Caki2 (cell line): ENCODE measurements around the gene ZNF770. TPM values are rescaled to one million over a fixed set of nuclear protein-coding genes. Genes with fewer than 3 reads are reported as not detected.
"Not testable (repeated sequence)": the region's sequence is repeated elsewhere in the genome, so short reads cannot be mapped to it uniquely, and the experiment has no call there.

Experiments
- DNase-seq: peaks from one replicate; pipeline ENCODE4 v3.0.0-alpha.2; 2015; ENCODE audit warnings: low read depth
- in situ Hi-C: cut with HindIII; loops from 2 replicates; pipeline ENCODE4 v1.10.0; 2016; ENCODE audit warnings: low sequenced_read_pairs, low pct_unique_long_range_greater_than_20kb, mixed read lengths
- total RNA-seq: library from RNA; depleted of rRNA; stranded (reverse); fragments of >200 nt; shearing (Covaris generic); gene quantifications from 2 replicates; pipeline ENCODE4 v1.2.3, GENCODE V29; 2014; ENCODE audit warnings: low replicate concordance

ZNF770 gene
- total RNA-seq, 1 experiment from 2014 or later = 11.5 TPM

- no peak for DNase-seq
- in situ Hi-C loops = no loop called here
These were observed 1.8 kb downstream of the ZNF770 start for GRCh38 chr15:34986326-34986725.

GRCh38 chr15:34984889-34985630 is 3.0 kb downstream of the ZNF770 start:
- DNase-seq = peak; percentile 83
- in situ Hi-C loops = no loop called here

GRCh38 chr15:34976743-34977142 is 11.3 kb downstream of the ZNF770 start:
- no peak for DNase-seq
- in situ Hi-C loops = no loop called here

GRCh38 chr15:34976073-34976472 is 12.0 kb downstream of the ZNF770 start:
- in situ Hi-C loops = no loop called here
- no peak for DNase-seq

- in situ Hi-C loops = no loop called here
- no peak for DNase-seq
These were observed 14.6 kb downstream of the ZNF770 start for GRCh38 chr15:34973512-34973911.

GRCh38 chr15:34970098-34970643 is 17.9 kb downstream of the ZNF770 start:
- in situ Hi-C loops, DNase-seq: not testable (repeated sequence)

GRCh38 chr15:34969340-34970097 is 18.6 kb downstream of the ZNF770 start, which contains the start of gene AQR:
Gene AQR (minus strand): TSS chr15:34969742. CDS start chr15:34969613, 129 bp downstream.
- peak; percentile 91 for DNase-seq
- in situ Hi-C loops = no loop called here

GRCh38 chr15:34964277-34964676 is 23.8 kb downstream of the ZNF770 start:
- no peak for DNase-seq
- in situ Hi-C loops = no loop called here

GRCh38 chr15:34953851-34954250 is 34.2 kb downstream of the ZNF770 start:
- peak; percentile 34 for DNase-seq
- in situ Hi-C loops = no loop called here

GRCh38 chr15:34952481-34952880 is 35.6 kb downstream of the ZNF770 start:
- in situ Hi-C loops = no loop called here
- DNase-seq = no peak

- DNase-seq = no peak
- in situ Hi-C loops = no loop called here
These were observed 36.1 kb downstream of the ZNF770 start for GRCh38 chr15:34951993-34952392.

GRCh38 chr15:34944936-34945335 is 43.2 kb downstream of the ZNF770 start:
- no peak for DNase-seq
- in situ Hi-C loops = no loop called here

- in situ Hi-C loops = no loop called here
- no peak for DNase-seq
These were observed 44.4 kb downstream of the ZNF770 start for GRCh38 chr15:34943711-34944110.

GRCh38 chr15:34943264-34943663 is 44.8 kb downstream of the ZNF770 start:
- in situ Hi-C loops = not testable (repeated sequence)

GRCh38 chr15:34942363-34942762 is 45.7 kb downstream of the ZNF770 start:
- in situ Hi-C loops = no loop called here
- peak; percentile 60 for DNase-seq

More at GRCh38 chr15:34943264-34943663, 44.8 kb downstream of the ZNF770 start:
- DNase-seq = not testable (repeated sequence)

GRCh38 chr15:34941831-34942230 is 46.3 kb downstream of the ZNF770 start:
- in situ Hi-C loops = no loop called here
- DNase-seq = no peak

- in situ Hi-C loops = no loop called here
- DNase-seq = no peak
These were observed 46.8 kb downstream of the ZNF770 start for GRCh38 chr15:34941185-34941698.

- in situ Hi-C loops = no loop called here
- no peak for DNase-seq
These were observed 54.6 kb downstream of the ZNF770 start for GRCh38 chr15:34933432-34933975.

GRCh38 chr15:34928349-34928748 is 59.7 kb downstream of the ZNF770 start:
- in situ Hi-C loops, DNase-seq: not testable (repeated sequence)
